ENCODE measurements around the gene SP6. TPM values are rescaled to one million over a fixed set of nuclear protein-coding genes. Genes with fewer than 3 reads are reported as not detected.

Gene SP6
- total RNA-seq, 1 donor from 2014 or later: 4.7 TPM

- peak; percentile 96 to 97 for ATAC-seq
- TF ChIP-seq CTCF (IDR thresholded peaks at IDR 0.05): peak; percentile 31
- no peaks in the 10 kb centered on the region for H3K27me3 ChIP-seq (ENCODE audit: low read depth)
- peak within 1 kb of the TSS; percentile 83 for H3K4me3 ChIP-seq
- peak within 1 kb of the TSS; percentile 99 for H3K27ac ChIP-seq
- H3K4me1 ChIP-seq: peaks cover 43% of the 10 kb centered on the region
- no peaks in the 10 kb centered on the region for H3K9me3 ChIP-seq
- peaks cover 19% of the 10 kb centered on the region for H3K36me3 ChIP-seq
- peak; percentile 98 for DNase-seq
- intact Hi-C loops (cut with DNase I): no loop called here
Measured at GRCh38 chr17:47895856-47896671, 45.1 kb upstream of the SP6 start, which contains the start of gene SP2. SP2 (plus strand) TSS chr17:47896236; CDS start chr17:47896287, 51 bp downstream.

GRCh38 chr17:47895347-47895855 lies 44.4 kb upstream of the SP6 start:
- ATAC-seq: peak; percentile 5 to 20
- H3K4me1 ChIP-seq: peaks cover 41% of the 10 kb centered on the region
- intact Hi-C loops (cut with DNase I): no loop called here

GRCh38 chr17:47894498-47895346 lies 43.8 kb upstream of the SP6 start:
- intact Hi-C loops (cut with DNase I): loop anchor here (5.0 kb wide), 1 partner anchor 52 kb away; the partner anchor contains the start of gene SCRN2
- no peak for DNase-seq
- peak overlapping the region; percentile 83 for H3K4me3 ChIP-seq
- peaks cover 34% of the 10 kb centered on the region for H3K4me1 ChIP-seq
- TF ChIP-seq CTCF (IDR thresholded peaks at IDR 0.05): no peak
- H3K9me3 ChIP-seq: no peaks in the 10 kb centered on the region
- peaks cover 7% of the 10 kb centered on the region for H3K36me3 ChIP-seq
- H3K27ac ChIP-seq: peak overlapping the region; percentile 93
- ATAC-seq: no peak
- H3K27me3 ChIP-seq (ENCODE audit: low read depth): no peaks in the 10 kb centered on the region

More at GRCh38 chr17:47895347-47895855, 44.4 kb upstream of the SP6 start:
- H3K27ac ChIP-seq: peak overlapping the region; percentile 93
- peak; percentile 67 for DNase-seq
- H3K36me3 ChIP-seq: peaks cover 13% of the 10 kb centered on the region
- H3K27me3 ChIP-seq (ENCODE audit: low read depth): no peaks in the 10 kb centered on the region
- TF ChIP-seq CTCF (IDR thresholded peaks at IDR 0.05): no peak
- H3K9me3 ChIP-seq: no peaks in the 10 kb centered on the region
- H3K4me3 ChIP-seq: peak overlapping the region; percentile 83

GRCh38 chr17:47891545-47892088 lies 40.7 kb upstream of the SP6 start:
- ATAC-seq (no peak), DNase-seq (peak; percentile 22)
- no peak for TF ChIP-seq CTCF (IDR thresholded peaks at IDR 0.05)
- intact Hi-C loops (cut with DNase I): loop anchor here (5.0 kb wide), 1 partner anchor 49 kb away; the partner anchor contains the start of gene SCRN2
- Histone ChIP-seq H3K27me3 (ENCODE audit: low read depth) (no peaks in the 10 kb centered on the region), H3K4me3 (no peak overlapping the region), H3K4me1 (peaks cover 15% of the 10 kb centered on the region), H3K36me3 (no peaks in the 10 kb centered on the region), H3K9me3 (no peaks in the 10 kb centered on the region), H3K27ac (no peak overlapping the region)
